ENCODE results near the gene PID1.

DNA sequence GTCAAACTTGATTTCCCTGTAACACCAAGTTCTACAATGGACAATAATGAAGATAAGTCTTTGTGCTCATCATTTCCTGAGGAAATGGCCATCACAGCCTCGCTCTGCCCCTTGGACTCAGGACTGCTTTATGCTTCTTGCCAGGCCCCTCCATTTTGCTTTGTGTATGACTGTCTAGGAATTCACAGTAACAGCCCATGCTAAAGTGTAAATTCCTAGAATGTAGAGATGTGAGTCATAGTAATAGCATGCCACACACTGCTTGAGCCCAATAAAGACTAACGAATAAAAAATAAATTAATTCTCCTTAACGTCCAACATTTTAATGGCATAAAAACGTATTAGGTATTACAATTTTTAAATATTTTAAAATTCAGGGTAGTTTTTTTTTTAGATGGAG lies 226.5 kb downstream of the PID1 start:
- TF ChIP-seq ZNF274 (IDR thresholded peaks at IDR 0.05; ENCODE audit: low read depth, low read length) (no peak), YY1 (IDR thresholded peaks at IDR 0.05; ENCODE audit: insufficient read depth, insufficient read length) (no peak), SUZ12 (IDR thresholded peaks at IDR 0.05; ENCODE audit: extremely low read depth, insufficient read depth, insufficient read length) (no peak)
